ENCODE measurements around the gene CERT1.

DNA sequence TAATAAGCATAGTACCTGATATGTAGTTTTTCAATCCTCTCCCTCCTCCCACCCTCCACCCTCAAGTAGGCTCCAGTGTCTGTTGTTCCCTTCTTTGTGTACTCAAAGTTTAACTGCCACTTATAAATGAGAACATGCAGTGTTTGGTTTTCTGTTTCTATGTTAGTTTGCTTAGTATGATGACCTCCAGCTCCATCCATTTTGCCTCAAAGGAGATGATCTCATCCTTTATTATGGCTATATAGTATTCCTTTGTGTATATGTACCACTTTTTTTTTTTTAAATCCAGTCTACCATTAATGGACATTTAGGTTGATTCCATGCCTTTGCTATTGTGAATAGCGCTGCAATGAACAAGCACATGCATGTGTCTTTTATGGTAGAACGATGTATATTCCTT lies 20.8 kb upstream of the CERT1 start:
- TF ChIP-seq POLR2AphosphoS5 (IDR thresholded peaks at IDR 0.05; ENCODE audit: low read depth, low read length) (no peak), POLR2A (IDR thresholded peaks at IDR 0.05; ENCODE audit: low read depth, low read length) (no peak), TAF1 (IDR thresholded peaks at IDR 0.05; ENCODE audit: low read depth, low read length) (no peak), POU2F2 (IDR thresholded peaks at IDR 0.05; ENCODE audit: low read depth, low read length) (no peak), SPI1 (IDR thresholded peaks at IDR 0.05; ENCODE audit: low read depth, low read length) (no peak)

Measured in GM12891 (cell line).